Stimulated activated CD8-positive, alpha-beta memory T cell treated with anti-CD3 and anti-CD28 coated beads, Interleukin-12 subunit alpha, Interleukin-12 subunit beta, amount 100 ng/mL, for 24 hours (primary cell): ENCODE measurements around the gene STK25.

Experiments
- DNase-seq: peaks from one replicate; pipeline ENCODE4 v3.0.0-alpha.2; 2020; ENCODE audit errors: extremely low read depth

STK25 gene

GRCh38 chr2:241493092-241493491, 15.3 kb downstream of the STK25 start:
- DNase-seq, result no peak

- DNase-seq, result no peak
Measured at GRCh38 chr2:241492174-241492565, 16.2 kb downstream of the STK25 start.

- no peak for DNase-seq
Measured at GRCh38 chr2:241491549-241492173, 16.7 kb downstream of the STK25 start.

GRCh38 chr2:241490825-241491506, 17.4 kb downstream of the STK25 start:
- no peak for DNase-seq

- DNase-seq, result no peak
Measured at GRCh38 chr2:241489733-241490680, 18.4 kb downstream of the STK25 start.

GRCh38 chr2:241489088-241489487, 19.3 kb downstream of the STK25 start:
- DNase-seq, result no peak

GRCh38 chr2:241485172-241485911, 23.0 kb downstream of the STK25 start:
- DNase-seq, result no peak

GRCh38 chr2:241483305-241483704, 25.1 kb downstream of the STK25 start:
- no peak for DNase-seq

GRCh38 chr2:241482126-241482955, 26.0 kb downstream of the STK25 start:
- no peak for DNase-seq

GRCh38 chr2:241481687-241482086, 26.7 kb downstream of the STK25 start:
- DNase-seq, result no peak

- no peak for DNase-seq
Measured at GRCh38 chr2:241479026-241479898, 29.1 kb downstream of the STK25 start.

- no peak for DNase-seq
Measured at GRCh38 chr2:241478166-241478565, 30.2 kb downstream of the STK25 start.

GRCh38 chr2:241475267-241475666, 33.1 kb downstream of the STK25 start:
- DNase-seq, result no peak

GRCh38 chr2:241473399-241473798, 35.0 kb downstream of the STK25 start:
- DNase-seq, result no peak

- DNase-seq, result no peak
Measured at GRCh38 chr2:241469746-241470145, 38.6 kb downstream of the STK25 start.

GRCh38 chr2:241468476-241468781, 40.0 kb downstream of the STK25 start:
- no peak for DNase-seq

- DNase-seq, result no peak
Measured at GRCh38 chr2:241467777-241468475, 40.5 kb downstream of the STK25 start.

- no peak for DNase-seq
Measured at GRCh38 chr2:241466230-241466629, 42.2 kb downstream of the STK25 start.

- DNase-seq, result no peak
Measured at GRCh38 chr2:241465543-241465942, 42.8 kb downstream of the STK25 start.
